CD4-positive, alpha-beta T cell treated with Interferon alpha-2 for 1 hour (primary cell): ENCODE data around the gene DOP1B.
"Not testable (repeated sequence)": the region's sequence is repeated elsewhere in the genome, so short reads cannot be mapped to it uniquely, and the experiment has no call there.

Experiments used
- DNase-seq, 2 donors: peaks; one replicate each; pipeline ENCODE4 v3.0.0-alpha.2; 2020 to 2022

The DOP1B gene

GRCh38 chr21:36139791-36140190, 16.8 kb upstream of the DOP1B start:
- DNase-seq, result not testable (repeated sequence)

- peak; percentile 90 to 94 for DNase-seq
Observed at GRCh38 chr21:36141513-36141925, 15.1 kb upstream of the DOP1B start.

GRCh38 chr21:36144233-36144632, 12.4 kb upstream of the DOP1B start:
- not testable (repeated sequence) for DNase-seq

- DNase-seq, result peak in 1 of 2 donors; percentile 56
Observed at GRCh38 chr21:36145259-36145658, 11.4 kb upstream of the DOP1B start.

GRCh38 chr21:36147911-36148310, 8.7 kb upstream of the DOP1B start:
- no peak for DNase-seq

GRCh38 chr21:36148886-36149285, 7.7 kb upstream of the DOP1B start:
- no peak for DNase-seq

GRCh38 chr21:36149788-36150711, 6.6 kb upstream of the DOP1B start:
- peak in 1 of 2 donors; percentile 22 for DNase-seq

- DNase-seq, result peak in 1 of 2 donors; percentile 26
Observed at GRCh38 chr21:36155603-36156338, 853 bp upstream of the DOP1B start.

GRCh38 chr21:36156339-36156814, 247 bp upstream of the DOP1B start:
- peak; percentile 99 for DNase-seq

- DNase-seq, result no peak
Observed at GRCh38 chr21:36159356-36159921, 2.8 kb downstream of the DOP1B start.

GRCh38 chr21:36160850-36161178, 4.2 kb downstream of the DOP1B start:
- DNase-seq, result no peak

GRCh38 chr21:36162631-36163030, 6.0 kb downstream of the DOP1B start:
- no peak for DNase-seq

- DNase-seq, result no peak
Observed at GRCh38 chr21:36163750-36164741, 7.4 kb downstream of the DOP1B start.

- DNase-seq, result no peak
Observed at GRCh38 chr21:36165356-36165755, 8.7 kb downstream of the DOP1B start.

- no peak for DNase-seq
Observed at GRCh38 chr21:36166705-36167104, 10.1 kb downstream of the DOP1B start.

- DNase-seq, result no peak
Observed at GRCh38 chr21:36167541-36167940, 10.9 kb downstream of the DOP1B start.

GRCh38 chr21:36169470-36170128, 13.0 kb downstream of the DOP1B start:
- peak in 1 of 2 donors; percentile 20 for DNase-seq

GRCh38 chr21:36170823-36171222, 14.2 kb downstream of the DOP1B start:
- no peak for DNase-seq

- DNase-seq, result no peak
Observed at GRCh38 chr21:36171336-36171735, 14.7 kb downstream of the DOP1B start.

- no peak for DNase-seq
Observed at GRCh38 chr21:36171741-36172331, 15.2 kb downstream of the DOP1B start.

GRCh38 chr21:36174780-36175179, 18.2 kb downstream of the DOP1B start:
- DNase-seq, result no peak
